ENCODE data around the gene MAL.

Gene MAL

DNA sequence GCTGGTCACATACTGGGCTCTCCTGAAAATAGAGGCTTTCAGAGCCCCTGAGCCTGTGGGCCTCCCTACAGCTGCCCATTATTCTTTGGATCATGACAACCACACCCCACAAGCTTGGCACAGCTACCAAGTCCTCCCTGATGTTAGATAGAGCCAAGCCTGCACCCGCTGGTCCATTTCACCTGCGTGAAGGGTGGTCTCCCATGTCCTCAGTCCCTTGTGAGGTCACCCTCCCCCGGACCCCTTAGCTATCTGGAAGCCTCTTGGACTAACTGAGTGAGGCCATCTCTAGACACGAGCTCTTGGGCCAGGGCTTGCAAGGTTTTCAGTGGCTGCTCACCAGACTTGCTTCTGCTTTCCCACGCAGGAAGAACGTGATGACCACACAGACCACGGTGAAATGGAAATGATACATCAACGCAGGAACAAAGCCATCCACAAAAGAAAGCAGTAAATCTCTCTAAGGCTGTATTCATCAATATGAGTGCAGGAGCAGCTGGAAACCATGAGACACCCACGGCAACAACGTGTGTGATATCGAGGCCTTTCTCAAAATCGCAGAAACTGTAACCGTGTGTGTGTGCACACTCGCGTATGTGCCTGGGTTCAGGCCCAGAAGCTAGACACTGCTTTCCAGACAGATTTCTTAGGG, 10.1 kb upstream of the MAL start:
- TF ChIP-seq, protein P1, sequence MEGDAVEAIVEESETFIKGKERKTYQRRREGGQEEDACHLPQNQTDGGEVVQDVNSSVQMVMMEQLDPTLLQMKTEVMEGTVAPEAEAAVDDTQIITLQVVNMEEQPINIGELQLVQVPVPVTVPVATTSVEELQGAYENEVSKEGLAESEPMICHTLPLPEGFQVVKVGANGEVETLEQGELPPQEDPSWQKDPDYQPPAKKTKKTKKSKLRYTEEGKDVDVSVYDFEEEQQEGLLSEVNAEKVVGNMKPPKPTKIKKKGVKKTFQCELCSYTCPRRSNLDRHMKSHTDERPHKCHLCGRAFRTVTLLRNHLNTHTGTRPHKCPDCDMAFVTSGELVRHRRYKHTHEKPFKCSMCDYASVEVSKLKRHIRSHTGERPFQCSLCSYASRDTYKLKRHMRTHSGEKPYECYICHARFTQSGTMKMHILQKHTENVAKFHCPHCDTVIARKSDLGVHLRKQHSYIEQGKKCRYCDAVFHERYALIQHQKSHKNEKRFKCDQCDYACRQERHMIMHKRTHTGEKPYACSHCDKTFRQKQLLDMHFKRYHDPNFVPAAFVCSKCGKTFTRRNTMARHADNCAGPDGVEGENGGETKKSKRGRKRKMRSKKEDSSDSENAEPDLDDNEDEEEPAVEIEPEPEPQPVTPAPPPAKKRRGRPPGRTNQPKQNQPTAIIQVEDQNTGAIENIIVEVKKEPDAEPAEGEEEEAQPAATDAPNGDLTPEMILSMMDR (conservative IDR thresholded peaks at IDR 0.05; ENCODE audit: low read depth, low read length) = no peak
- H3K4me3 ChIP-seq (ENCODE audit: low read depth, low read length) = no peak overlapping the region
- no peak for DNase-seq (ENCODE audit: low read depth)

DNA sequence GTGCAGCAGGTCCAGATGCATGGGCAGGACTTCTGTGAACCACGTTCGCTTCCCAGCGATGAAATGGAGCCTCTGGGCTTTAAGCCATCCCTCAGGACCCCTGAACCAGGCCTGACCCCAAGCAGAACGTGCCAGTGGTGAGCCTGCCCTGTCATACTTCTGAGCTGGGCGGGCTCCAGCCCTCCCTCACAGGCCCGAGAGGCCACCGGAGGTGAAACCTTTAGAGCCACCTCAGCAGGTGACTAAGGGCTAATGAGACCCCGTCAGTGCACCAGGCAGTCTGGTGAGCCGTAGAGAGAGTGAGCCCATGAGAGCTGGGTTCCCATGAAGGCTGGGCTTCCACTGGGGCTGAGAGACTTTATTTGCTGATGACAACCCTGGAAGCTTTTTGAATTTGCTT, 8.9 kb upstream of the MAL start:
- no peak for DNase-seq (ENCODE audit: low read depth)
- H3K4me3 ChIP-seq (ENCODE audit: low read depth, low read length) = no peak overlapping the region
- TF ChIP-seq, protein P1 (conservative IDR thresholded peaks at IDR 0.05; ENCODE audit: low read depth, low read length) = no peak

DNA sequence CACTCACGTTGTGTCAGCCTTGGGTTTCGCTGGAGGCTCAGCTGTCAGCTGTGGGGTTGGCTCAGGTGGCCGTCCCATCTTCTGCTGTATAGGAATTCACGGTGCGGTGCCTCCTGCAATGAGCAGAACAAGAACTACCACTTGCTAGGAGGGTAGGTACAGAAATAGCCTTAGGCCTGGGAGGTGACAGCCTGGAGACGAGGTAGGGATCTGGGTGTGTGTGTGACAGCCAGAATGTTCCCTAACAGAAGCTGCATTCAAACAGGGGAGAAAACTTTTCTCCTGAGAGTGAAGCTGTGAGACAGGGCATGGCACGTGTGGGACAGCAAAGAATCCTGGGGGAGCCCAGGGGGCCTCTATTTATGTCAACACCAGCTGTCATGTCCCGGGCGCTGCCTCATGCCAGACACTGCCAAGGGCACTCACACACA, 8.4 kb upstream of the MAL start:
- H3K4me3 ChIP-seq (ENCODE audit: low read depth, low read length) = no peak overlapping the region
- no peak for DNase-seq (ENCODE audit: low read depth)
- TF ChIP-seq, protein P1 (conservative IDR thresholded peaks at IDR 0.05; ENCODE audit: low read depth, low read length) = no peak

DNA sequence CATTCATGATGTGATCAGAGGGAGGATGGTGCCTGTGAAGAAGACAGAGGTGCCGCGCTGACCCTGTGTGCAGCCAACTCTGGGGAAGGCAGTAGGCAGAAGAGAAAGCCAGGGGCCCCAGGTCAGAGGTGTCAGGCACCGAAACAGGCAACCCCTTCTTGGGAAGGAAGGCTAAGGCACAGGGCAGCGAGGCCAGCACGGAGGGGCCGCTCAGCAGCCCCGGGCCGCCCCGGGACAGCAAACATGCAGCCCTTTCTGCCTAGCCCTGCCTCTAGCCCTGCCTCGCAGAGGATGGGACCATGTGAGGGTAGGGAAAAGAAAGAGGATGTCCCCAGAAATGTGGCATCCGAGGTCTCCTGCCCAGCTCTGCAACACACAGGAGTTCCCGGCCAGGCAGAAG, 7.7 kb upstream of the MAL start:
- no peak overlapping the region for H3K4me3 ChIP-seq (ENCODE audit: low read depth, low read length)
- TF ChIP-seq, protein P1 (conservative IDR thresholded peaks at IDR 0.05; ENCODE audit: low read depth, low read length) = no peak
- DNase-seq (ENCODE audit: low read depth) = no peak

DNA sequence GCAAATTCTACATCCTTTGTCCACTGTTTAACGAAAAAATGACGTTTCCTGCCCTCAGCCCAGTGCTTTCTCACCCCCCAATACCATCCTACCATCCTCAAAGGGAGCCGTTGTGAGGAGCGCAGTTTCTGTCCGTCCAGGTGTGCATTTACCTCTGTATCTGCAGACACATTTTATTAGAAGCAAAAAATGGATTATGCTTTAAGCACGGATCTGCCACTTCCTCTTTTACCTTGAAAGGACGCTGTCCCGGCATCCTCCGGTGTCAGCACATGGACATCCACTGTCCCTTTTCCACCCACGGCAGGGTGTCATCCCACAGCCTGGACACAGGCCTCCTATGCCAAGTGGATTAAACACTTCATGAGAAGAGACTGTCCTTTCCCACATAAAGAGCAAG, 7.2 kb upstream of the MAL start:
- no peak for DNase-seq (ENCODE audit: low read depth)
- H3K4me3 ChIP-seq (ENCODE audit: low read depth, low read length) = no peak overlapping the region
- TF ChIP-seq, protein P1 (conservative IDR thresholded peaks at IDR 0.05; ENCODE audit: low read depth, low read length) = no peak

DNA sequence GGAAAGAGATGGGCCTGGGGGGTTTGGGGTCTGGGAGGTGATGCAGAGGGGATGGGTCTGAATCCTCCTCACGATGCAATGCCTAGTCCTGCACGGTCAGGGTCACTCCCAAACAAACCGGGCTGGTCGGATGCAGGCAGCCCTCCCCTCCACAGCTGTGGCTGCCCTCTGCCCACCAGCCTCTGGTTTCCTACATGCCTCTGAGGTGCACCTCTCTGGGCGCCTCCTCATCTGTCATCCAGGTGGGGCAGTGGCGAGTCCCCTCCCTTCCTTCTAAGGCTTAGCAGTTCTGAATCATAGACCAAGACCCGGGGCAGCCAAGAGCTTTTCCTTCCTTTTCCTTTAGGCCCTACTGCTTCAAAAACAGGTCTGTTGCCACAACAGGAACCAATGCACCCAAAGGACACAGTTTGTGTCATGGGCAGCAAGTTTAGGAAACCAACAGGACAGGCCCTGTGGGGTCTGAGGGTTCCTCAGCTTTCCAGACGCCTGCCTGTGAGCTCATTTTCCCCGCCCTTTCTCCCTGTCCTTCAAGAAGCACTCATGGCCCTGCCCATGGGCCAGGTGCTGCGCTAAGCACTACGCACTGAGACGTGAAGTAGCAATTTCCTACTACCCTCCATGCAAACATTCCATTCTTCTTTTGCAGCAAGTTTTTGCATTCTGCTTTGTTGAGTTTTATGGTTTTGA, 6.5 kb upstream of the MAL start:
- no peak overlapping the region for H3K4me3 ChIP-seq (ENCODE audit: low read depth, low read length)
- TF ChIP-seq, protein P1 (conservative IDR thresholded peaks at IDR 0.05; ENCODE audit: low read depth, low read length) = no peak
- DNase-seq (ENCODE audit: low read depth) = no peak

DNA sequence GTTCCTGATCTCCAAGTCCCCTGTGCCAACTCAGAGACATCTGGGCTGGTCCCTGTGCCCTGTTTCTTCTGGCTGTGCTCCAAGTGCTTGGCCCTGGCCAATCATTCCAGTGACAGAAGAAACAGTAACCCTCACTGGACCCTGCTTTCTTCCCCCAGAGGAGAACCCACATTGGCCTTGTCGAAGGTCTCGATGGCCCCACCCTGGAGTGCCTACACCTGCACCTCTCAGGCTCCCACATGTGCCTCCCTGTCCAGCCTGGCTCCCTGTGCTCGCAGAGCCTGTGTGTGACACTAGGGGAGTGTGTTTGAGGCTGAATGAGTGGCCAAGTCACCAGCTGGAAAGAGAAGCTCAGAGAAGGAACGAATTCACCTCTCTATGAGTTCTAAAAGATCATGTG, 5.9 kb upstream of the MAL start:
- TF ChIP-seq, protein P1 (conservative IDR thresholded peaks at IDR 0.05; ENCODE audit: low read depth, low read length) = no peak
- no peak overlapping the region for H3K4me3 ChIP-seq (ENCODE audit: low read depth, low read length)
- no peak for DNase-seq (ENCODE audit: low read depth)

Measured in choroid plexus epithelial cell (primary cell).